Measurements from ENCODE around the gene ADARB2.

Gene ADARB2

GRCh38 chr10:1698185-1698584 is 39.1 kb downstream of the ADARB2 start:
- DNase-seq (ENCODE audit: low spot score): no peak
- peak; percentile 10 for TF ChIP-seq CTCF (IDR thresholded peaks at IDR 0.05; ENCODE audit: extremely low read depth, insufficient read depth, missing control alignments)
- in situ Hi-C loops (cut with MboI; ENCODE audit: low pct_unique_long_range_greater_than_20kb, low sequenced_read_pairs, unreplicated experiment): no loop called here

- no peak for DNase-seq (ENCODE audit: low spot score)
- no peak for TF ChIP-seq CTCF (IDR thresholded peaks at IDR 0.05; ENCODE audit: extremely low read depth, insufficient read depth, missing control alignments)
- in situ Hi-C loops (cut with MboI; ENCODE audit: low pct_unique_long_range_greater_than_20kb, low sequenced_read_pairs, unreplicated experiment): no loop called here
These were observed 41.2 kb downstream of the ADARB2 start for GRCh38 chr10:1696106-1696505.

GRCh38 chr10:1690086-1690485 is 47.2 kb downstream of the ADARB2 start:
- in situ Hi-C loops (cut with MboI; ENCODE audit: low pct_unique_long_range_greater_than_20kb, low sequenced_read_pairs, unreplicated experiment): no loop called here
- no peak for DNase-seq (ENCODE audit: low spot score)
- no peak for TF ChIP-seq CTCF (IDR thresholded peaks at IDR 0.05; ENCODE audit: extremely low read depth, insufficient read depth, missing control alignments)

GRCh38 chr10:1688531-1688930 is 48.8 kb downstream of the ADARB2 start:
- DNase-seq (ENCODE audit: low spot score): no peak
- TF ChIP-seq CTCF (IDR thresholded peaks at IDR 0.05; ENCODE audit: extremely low read depth, insufficient read depth, missing control alignments): no peak
- in situ Hi-C loops (cut with MboI; ENCODE audit: low pct_unique_long_range_greater_than_20kb, low sequenced_read_pairs, unreplicated experiment): no loop called here

GRCh38 chr10:1687623-1688150 is 49.6 kb downstream of the ADARB2 start:
- no peak for TF ChIP-seq CTCF (IDR thresholded peaks at IDR 0.05; ENCODE audit: extremely low read depth, insufficient read depth, missing control alignments)
- DNase-seq (ENCODE audit: low spot score): no peak
- in situ Hi-C loops (cut with MboI; ENCODE audit: low pct_unique_long_range_greater_than_20kb, low sequenced_read_pairs, unreplicated experiment): no loop called here

- in situ Hi-C loops (cut with MboI; ENCODE audit: low pct_unique_long_range_greater_than_20kb, low sequenced_read_pairs, unreplicated experiment): no loop called here
- DNase-seq (ENCODE audit: low spot score): no peak
- TF ChIP-seq CTCF (IDR thresholded peaks at IDR 0.05; ENCODE audit: extremely low read depth, insufficient read depth, missing control alignments): no peak
These were observed 50.1 kb downstream of the ADARB2 start for GRCh38 chr10:1687190-1687589.

GRCh38 chr10:1686491-1686749 is 50.9 kb downstream of the ADARB2 start:
- no peak for TF ChIP-seq CTCF (IDR thresholded peaks at IDR 0.05; ENCODE audit: extremely low read depth, insufficient read depth, missing control alignments)
- in situ Hi-C loops (cut with MboI; ENCODE audit: low pct_unique_long_range_greater_than_20kb, low sequenced_read_pairs, unreplicated experiment): no loop called here
- no peak for DNase-seq (ENCODE audit: low spot score)
